Measurements from ENCODE around the gene RDH16.

Gene RDH16

DNA sequence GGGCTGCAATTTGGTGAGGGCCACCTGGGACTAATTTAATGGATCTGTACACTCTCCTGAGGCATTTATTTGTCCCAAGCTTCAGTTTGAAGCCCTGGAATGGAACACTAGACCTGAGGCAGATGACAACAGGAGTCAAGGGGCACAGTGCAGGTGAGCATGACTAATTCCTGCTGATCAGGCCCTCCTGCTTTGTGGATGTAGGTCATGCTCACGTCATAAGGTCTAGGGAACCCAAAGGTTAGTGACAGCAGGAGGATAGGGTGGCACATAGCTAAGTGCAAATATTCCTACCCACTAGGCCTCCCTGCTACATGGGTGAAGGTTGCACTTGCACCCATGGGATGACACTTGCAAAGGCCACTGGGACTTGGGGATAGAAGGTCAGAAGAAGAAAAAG lies 54.0 kb downstream of the RDH16 start:
- Mint-ChIP-seq H3K36me3 (ENCODE audit: low read depth) (no peaks in the 10 kb centered on the region), H3K4me3 (no peak overlapping the region), H3K27me3 (ENCODE audit: low read depth) (no peaks in the 10 kb centered on the region), H3K27ac (no peak overlapping the region), H3K4me1 (no peaks in the 10 kb centered on the region), H3K9me3 (peaks cover 39% of the 10 kb centered on the region)
- TF ChIP-seq, protein P1, sequence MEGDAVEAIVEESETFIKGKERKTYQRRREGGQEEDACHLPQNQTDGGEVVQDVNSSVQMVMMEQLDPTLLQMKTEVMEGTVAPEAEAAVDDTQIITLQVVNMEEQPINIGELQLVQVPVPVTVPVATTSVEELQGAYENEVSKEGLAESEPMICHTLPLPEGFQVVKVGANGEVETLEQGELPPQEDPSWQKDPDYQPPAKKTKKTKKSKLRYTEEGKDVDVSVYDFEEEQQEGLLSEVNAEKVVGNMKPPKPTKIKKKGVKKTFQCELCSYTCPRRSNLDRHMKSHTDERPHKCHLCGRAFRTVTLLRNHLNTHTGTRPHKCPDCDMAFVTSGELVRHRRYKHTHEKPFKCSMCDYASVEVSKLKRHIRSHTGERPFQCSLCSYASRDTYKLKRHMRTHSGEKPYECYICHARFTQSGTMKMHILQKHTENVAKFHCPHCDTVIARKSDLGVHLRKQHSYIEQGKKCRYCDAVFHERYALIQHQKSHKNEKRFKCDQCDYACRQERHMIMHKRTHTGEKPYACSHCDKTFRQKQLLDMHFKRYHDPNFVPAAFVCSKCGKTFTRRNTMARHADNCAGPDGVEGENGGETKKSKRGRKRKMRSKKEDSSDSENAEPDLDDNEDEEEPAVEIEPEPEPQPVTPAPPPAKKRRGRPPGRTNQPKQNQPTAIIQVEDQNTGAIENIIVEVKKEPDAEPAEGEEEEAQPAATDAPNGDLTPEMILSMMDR (IDR thresholded peaks at IDR 0.05; ENCODE audit: unreplicated experiment in 3 of 3), result no peak
